ENCODE measurements around the gene NR3C2.

- no peak for TF ChIP-seq HNF4A (conservative IDR thresholded peaks at IDR 0.05)
- no peak for TF ChIP-seq CTCF (IDR thresholded peaks at IDR 0.05; ENCODE audit: low read depth, low read length, missing input control)
- TF ChIP-seq YY1 (IDR thresholded peaks at IDR 0.05), result no peak
- TF ChIP-seq ZBTB33 (IDR thresholded peaks at IDR 0.05), result no peak
- TF ChIP-seq RAD21 (IDR thresholded peaks at IDR 0.05), result no peak
- TF ChIP-seq FOXA1 (IDR thresholded peaks at IDR 0.05), result no peak
- no peak for TF ChIP-seq MAX (IDR thresholded peaks at IDR 0.05)
- TF ChIP-seq, protein P1, sequence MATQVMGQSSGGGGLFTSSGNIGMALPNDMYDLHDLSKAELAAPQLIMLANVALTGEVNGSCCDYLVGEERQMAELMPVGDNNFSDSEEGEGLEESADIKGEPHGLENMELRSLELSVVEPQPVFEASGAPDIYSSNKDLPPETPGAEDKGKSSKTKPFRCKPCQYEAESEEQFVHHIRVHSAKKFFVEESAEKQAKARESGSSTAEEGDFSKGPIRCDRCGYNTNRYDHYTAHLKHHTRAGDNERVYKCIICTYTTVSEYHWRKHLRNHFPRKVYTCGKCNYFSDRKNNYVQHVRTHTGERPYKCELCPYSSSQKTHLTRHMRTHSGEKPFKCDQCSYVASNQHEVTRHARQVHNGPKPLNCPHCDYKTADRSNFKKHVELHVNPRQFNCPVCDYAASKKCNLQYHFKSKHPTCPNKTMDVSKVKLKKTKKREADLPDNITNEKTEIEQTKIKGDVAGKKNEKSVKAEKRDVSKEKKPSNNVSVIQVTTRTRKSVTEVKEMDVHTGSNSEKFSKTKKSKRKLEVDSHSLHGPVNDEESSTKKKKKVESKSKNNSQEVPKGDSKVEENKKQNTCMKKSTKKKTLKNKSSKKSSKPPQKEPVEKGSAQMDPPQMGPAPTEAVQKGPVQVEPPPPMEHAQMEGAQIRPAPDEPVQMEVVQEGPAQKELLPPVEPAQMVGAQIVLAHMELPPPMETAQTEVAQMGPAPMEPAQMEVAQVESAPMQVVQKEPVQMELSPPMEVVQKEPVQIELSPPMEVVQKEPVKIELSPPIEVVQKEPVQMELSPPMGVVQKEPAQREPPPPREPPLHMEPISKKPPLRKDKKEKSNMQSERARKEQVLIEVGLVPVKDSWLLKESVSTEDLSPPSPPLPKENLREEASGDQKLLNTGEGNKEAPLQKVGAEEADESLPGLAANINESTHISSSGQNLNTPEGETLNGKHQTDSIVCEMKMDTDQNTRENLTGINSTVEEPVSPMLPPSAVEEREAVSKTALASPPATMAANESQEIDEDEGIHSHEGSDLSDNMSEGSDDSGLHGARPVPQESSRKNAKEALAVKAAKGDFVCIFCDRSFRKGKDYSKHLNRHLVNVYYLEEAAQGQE (IDR thresholded peaks at IDR 0.05), result no peak
- TF ChIP-seq NR2F2 (IDR thresholded peaks at IDR 0.05), result no peak
- TF ChIP-seq JUND (IDR thresholded peaks at IDR 0.05), result no peak
- no peak for TF ChIP-seq EGR1 (IDR thresholded peaks at IDR 0.05; ENCODE audit: low read depth in 2 of 2)
Measured at GRCh38 chr4:148299337-148299736, 142.9 kb downstream of the NR3C2 start.
